NCI-H1436 treated with DMSO at 0.1 percent for 48 hours (cell line): Measurements from ENCODE around the gene EIF2AK3.
"Not testable (repeated sequence)": the region's sequence is repeated elsewhere in the genome, so short reads cannot be mapped to it uniquely, and the experiment has no call there.

Experiments
- DNase-seq: peaks from one replicate; lab custom pipeline; 2025; lab: John Stamatoyannopoulos, UW

The EIF2AK3 gene

GRCh38 chr2:88636026-88636425, 8.8 kb upstream of the EIF2AK3 start:
- no peak for DNase-seq

GRCh38 chr2:88632569-88632968, 5.3 kb upstream of the EIF2AK3 start:
- no peak for DNase-seq

- no peak for DNase-seq
Observed at GRCh38 chr2:88628571-88628939, 1.3 kb upstream of the EIF2AK3 start.

GRCh38 chr2:88627856-88628570, 749 bp upstream of the EIF2AK3 start:
- DNase-seq: no peak

- DNase-seq: no peak
Observed at GRCh38 chr2:88626171-88627054, 851 bp downstream of the EIF2AK3 start.

- no peak for DNase-seq
Observed at GRCh38 chr2:88624477-88624876, 2.8 kb downstream of the EIF2AK3 start.

- DNase-seq: not testable (repeated sequence)
Observed at GRCh38 chr2:88623831-88624465, 3.3 kb downstream of the EIF2AK3 start.

- DNase-seq: no peak
Observed at GRCh38 chr2:88622307-88622706, 5.0 kb downstream of the EIF2AK3 start.

GRCh38 chr2:88621432-88621831, 5.8 kb downstream of the EIF2AK3 start:
- DNase-seq: no peak

- DNase-seq: no peak
Observed at GRCh38 chr2:88620015-88620414, 7.2 kb downstream of the EIF2AK3 start.

GRCh38 chr2:88615822-88616221, 11.4 kb downstream of the EIF2AK3 start:
- no peak for DNase-seq

GRCh38 chr2:88614497-88615157, 12.6 kb downstream of the EIF2AK3 start:
- no peak for DNase-seq

- DNase-seq: no peak
Observed at GRCh38 chr2:88613921-88614320, 13.3 kb downstream of the EIF2AK3 start.

- no peak for DNase-seq
Observed at GRCh38 chr2:88608184-88608583, 19.1 kb downstream of the EIF2AK3 start.

GRCh38 chr2:88607416-88607815, 19.8 kb downstream of the EIF2AK3 start:
- DNase-seq: no peak

GRCh38 chr2:88606371-88607030, 20.8 kb downstream of the EIF2AK3 start:
- DNase-seq: no peak

GRCh38 chr2:88603146-88603545, 24.1 kb downstream of the EIF2AK3 start:
- DNase-seq: no peak

GRCh38 chr2:88602022-88602421, 25.2 kb downstream of the EIF2AK3 start:
- DNase-seq: no peak

- no peak for DNase-seq
Observed at GRCh38 chr2:88601286-88601685, 26.0 kb downstream of the EIF2AK3 start.

- DNase-seq: peak; percentile 39
Observed at GRCh38 chr2:88600038-88600465, 27.2 kb downstream of the EIF2AK3 start.

- no peak for DNase-seq
Observed at GRCh38 chr2:88599527-88599926, 27.7 kb downstream of the EIF2AK3 start.

GRCh38 chr2:88597168-88597567, 30.1 kb downstream of the EIF2AK3 start:
- DNase-seq: no peak
